HEK293 (cell line): Measurements from ENCODE around the gene MYL3.

Experiments
- CTCF ChIP-seq: fragments of 450-650 bp; formaldehyde crosslinking; IDR thresholded peaks from 2 replicates; pipeline ENCODE4 v1.5.1; 2016; ENCODE audit warnings: missing biosample characterization, missing genetic modification characterization
- ZSCAN18 ChIP-seq: fragments of 450-650 bp; formaldehyde crosslinking; IDR thresholded peaks from 2 replicates; pipeline ENCODE4 v1.5.1; 2016; ENCODE audit warnings: missing biosample characterization, missing genetic modification characterization

GRCh38 chr3:46883830-46884185 is 20.6 kb upstream of the MYL3 start:
- TF ChIP-seq CTCF (no peak), ZSCAN18 (no peak)
